ENCODE measurements around the gene BCAS4.

DNA sequence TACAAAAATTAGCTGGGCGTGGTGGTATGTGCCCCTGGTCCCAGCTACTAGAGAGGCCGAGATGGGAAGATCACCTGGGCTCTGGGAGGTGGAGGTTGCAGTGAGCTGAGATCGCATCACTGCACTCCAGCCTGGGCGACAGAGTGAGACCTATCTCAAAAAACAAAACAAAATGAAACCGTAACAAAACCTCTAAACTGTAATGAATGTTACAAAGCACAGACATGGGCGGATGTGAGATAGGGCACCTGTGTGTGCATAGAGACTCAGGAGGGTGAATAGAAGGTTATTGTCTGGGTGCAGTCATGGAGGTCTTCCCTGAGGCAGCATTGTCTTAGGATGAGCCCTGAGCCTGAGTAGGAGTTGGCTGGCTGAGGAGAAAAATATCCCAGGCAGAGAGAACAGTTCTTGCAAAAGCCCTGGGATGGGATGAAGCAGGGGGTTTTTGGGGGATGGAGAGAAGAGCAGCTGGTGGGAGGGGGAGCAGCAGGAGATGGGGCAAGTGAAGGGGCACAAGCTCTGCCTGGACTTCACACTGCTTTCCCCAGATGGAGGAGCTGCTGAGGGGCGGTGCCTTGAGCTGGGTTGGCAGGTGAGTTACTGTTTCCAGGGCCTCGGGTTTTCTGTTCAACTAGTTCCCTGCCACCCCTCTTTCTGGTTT is 5.2 kb downstream of the BCAS4 start:
- TF ChIP-seq CTCF (tag by site-specific recombination; IDR thresholded peaks at IDR 0.05), result no peak
- TF ChIP-seq SETDB1 (IDR thresholded peaks at IDR 0.05; ENCODE audit: insufficient read length, low read length), result no peak
- no peak for TF ChIP-seq ZNF416 (tag by site-specific recombination; IDR thresholded peaks at IDR 0.05)
- TF ChIP-seq, protein P1, sequence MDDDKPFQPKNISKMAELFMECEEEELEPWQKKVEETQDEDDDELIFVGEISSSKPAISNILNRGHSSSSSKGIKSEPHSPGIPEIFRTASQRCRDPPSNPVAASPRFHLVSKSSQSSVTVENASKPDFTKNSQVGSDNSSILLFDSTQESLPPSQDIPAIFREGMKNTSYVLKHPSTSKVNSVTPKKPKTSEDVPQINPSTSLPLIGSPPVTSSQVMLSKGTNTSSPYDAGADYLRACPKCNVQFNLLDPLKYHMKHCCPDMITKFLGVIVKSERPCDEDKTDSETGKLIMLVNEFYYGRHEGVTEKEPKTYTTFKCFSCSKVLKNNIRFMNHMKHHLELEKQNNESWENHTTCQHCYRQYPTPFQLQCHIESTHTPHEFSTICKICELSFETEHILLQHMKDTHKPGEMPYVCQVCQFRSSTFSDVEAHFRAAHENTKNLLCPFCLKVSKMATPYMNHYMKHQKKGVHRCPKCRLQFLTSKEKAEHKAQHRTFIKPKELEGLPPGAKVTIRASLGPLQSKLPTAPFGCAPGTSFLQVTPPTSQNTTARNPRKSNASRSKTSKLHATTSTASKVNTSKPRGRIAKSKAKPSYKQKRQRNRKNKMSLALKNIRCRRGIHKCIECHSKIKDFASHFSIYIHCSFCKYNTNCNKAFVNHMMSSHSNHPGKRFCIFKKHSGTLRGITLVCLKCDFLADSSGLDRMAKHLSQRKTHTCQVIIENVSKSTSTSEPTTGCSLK (tag by site-specific recombination; IDR thresholded peaks at IDR 0.05), result no peak
- no peak for TF ChIP-seq ZNF433 (tag by site-specific recombination; IDR thresholded peaks at IDR 0.05; ENCODE audit: low read depth)
- TF ChIP-seq ZSCAN18 (tag by site-specific recombination; IDR thresholded peaks at IDR 0.05), result no peak
- TF ChIP-seq SP2 (tag by site-specific recombination; IDR thresholded peaks at IDR 0.05), result no peak
- TF ChIP-seq YY2 (tag by site-specific recombination; IDR thresholded peaks at IDR 0.05), result no peak
- no peak for TF ChIP-seq ZNF670 (tag by site-specific recombination; IDR thresholded peaks at IDR 0.05; ENCODE audit: low read depth)
- no peak for TF ChIP-seq ZSCAN30 (tag by site-specific recombination; IDR thresholded peaks at IDR 0.05)
- no peak for TF ChIP-seq SCRT1 (tag by site-specific recombination; IDR thresholded peaks at IDR 0.05; ENCODE audit: borderline replicate concordance)
- TF ChIP-seq, protein P2, sequence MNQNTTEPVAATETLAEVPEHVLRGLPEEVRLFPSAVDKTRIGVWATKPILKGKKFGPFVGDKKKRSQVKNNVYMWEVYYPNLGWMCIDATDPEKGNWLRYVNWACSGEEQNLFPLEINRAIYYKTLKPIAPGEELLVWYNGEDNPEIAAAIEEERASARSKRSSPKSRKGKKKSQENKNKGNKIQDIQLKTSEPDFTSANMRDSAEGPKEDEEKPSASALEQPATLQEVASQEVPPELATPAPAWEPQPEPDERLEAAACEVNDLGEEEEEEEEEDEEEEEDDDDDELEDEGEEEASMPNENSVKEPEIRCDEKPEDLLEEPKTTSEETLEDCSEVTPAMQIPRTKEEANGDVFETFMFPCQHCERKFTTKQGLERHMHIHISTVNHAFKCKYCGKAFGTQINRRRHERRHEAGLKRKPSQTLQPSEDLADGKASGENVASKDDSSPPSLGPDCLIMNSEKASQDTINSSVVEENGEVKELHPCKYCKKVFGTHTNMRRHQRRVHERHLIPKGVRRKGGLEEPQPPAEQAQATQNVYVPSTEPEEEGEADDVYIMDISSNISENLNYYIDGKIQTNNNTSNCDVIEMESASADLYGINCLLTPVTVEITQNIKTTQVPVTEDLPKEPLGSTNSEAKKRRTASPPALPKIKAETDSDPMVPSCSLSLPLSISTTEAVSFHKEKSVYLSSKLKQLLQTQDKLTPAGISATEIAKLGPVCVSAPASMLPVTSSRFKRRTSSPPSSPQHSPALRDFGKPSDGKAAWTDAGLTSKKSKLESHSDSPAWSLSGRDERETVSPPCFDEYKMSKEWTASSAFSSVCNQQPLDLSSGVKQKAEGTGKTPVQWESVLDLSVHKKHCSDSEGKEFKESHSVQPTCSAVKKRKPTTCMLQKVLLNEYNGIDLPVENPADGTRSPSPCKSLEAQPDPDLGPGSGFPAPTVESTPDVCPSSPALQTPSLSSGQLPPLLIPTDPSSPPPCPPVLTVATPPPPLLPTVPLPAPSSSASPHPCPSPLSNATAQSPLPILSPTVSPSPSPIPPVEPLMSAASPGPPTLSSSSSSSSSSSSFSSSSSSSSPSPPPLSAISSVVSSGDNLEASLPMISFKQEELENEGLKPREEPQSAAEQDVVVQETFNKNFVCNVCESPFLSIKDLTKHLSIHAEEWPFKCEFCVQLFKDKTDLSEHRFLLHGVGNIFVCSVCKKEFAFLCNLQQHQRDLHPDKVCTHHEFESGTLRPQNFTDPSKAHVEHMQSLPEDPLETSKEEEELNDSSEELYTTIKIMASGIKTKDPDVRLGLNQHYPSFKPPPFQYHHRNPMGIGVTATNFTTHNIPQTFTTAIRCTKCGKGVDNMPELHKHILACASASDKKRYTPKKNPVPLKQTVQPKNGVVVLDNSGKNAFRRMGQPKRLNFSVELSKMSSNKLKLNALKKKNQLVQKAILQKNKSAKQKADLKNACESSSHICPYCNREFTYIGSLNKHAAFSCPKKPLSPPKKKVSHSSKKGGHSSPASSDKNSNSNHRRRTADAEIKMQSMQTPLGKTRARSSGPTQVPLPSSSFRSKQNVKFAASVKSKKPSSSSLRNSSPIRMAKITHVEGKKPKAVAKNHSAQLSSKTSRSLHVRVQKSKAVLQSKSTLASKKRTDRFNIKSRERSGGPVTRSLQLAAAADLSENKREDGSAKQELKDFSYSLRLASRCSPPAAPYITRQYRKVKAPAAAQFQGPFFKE (tag by site-specific recombination; IDR thresholded peaks at IDR 0.05; ENCODE audit: borderline replicate concordance), result no peak
